Hepatocyte (in vitro differentiated cells): Measurements from ENCODE around the gene SPSB4. TPM values are rescaled to one million over a fixed set of nuclear protein-coding genes. Genes with fewer than 3 reads are reported as not detected.

ENCODE experiments used
- DNase-seq: peaks from one replicate; pipeline ENCODE4 v3.0.0-alpha.2; 2016; ENCODE audit warnings: low spot score
- H2AFZ ChIP-seq: fragments of 200-600 bp; sonication (generic); 2 replicates; pipeline ENCODE4 v1.6.0; 2016; ENCODE audit warnings: antibody characterized with exemption, mild to moderate bottlenecking
- H3K27ac ChIP-seq: fragments of 200-600 bp; sonication (generic); 2 replicates; pipeline ENCODE4 v1.5.1; 2016; ENCODE audit warnings: mild to moderate bottlenecking
- H3K27me3 ChIP-seq: fragments of 200-600 bp; sonication (generic); 2 replicates; pipeline ENCODE4 v1.6.1; 2016
- H3K36me3 ChIP-seq: fragments of 200-600 bp; sonication (generic); replicated peaks from 2 replicates; pipeline ENCODE4 v1.5.1; 2016; ENCODE audit warnings: low read depth; ENCODE audit not compliant: insufficient read depth
- H3K4me1 ChIP-seq: fragments of 200-600 bp; sonication (generic); 2 replicates; pipeline ENCODE4 v1.5.1; 2016; ENCODE audit warnings: mild to moderate bottlenecking, moderate library complexity; ENCODE audit not compliant: insufficient read depth
- H3K4me2 ChIP-seq: fragments of 200-600 bp; sonication (generic); 2 replicates; pipeline ENCODE4 v1.6.0; 2016
- H3K4me3 ChIP-seq: fragments of 200-600 bp; sonication (generic); 2 replicates; pipeline ENCODE4 v1.5.1; 2016; ENCODE audit warnings: mild to moderate bottlenecking
- H3K79me2 ChIP-seq: fragments of 200-600 bp; sonication (generic); 2 replicates; pipeline ENCODE4 v1.6.0; 2017; ENCODE audit warnings: mild to moderate bottlenecking
- H3K9me2 ChIP-seq: fragments of 200-600 bp; sonication (generic); replicated peaks from 2 replicates; pipeline ENCODE4 v1.6.0; 2017; ENCODE audit warnings: mild to moderate bottlenecking; ENCODE audit not compliant: insufficient read depth
- H3K9me3 ChIP-seq: fragments of 200-600 bp; sonication (generic); 2 replicates; pipeline ENCODE4 v1.5.1; 2016; ENCODE audit warnings: low read depth, mild to moderate bottlenecking
- H4K20me1 ChIP-seq: fragments of 200-600 bp; sonication (generic); 2 replicates; pipeline ENCODE4 v1.6.0; 2016; ENCODE audit warnings: mild to moderate bottlenecking; ENCODE audit not compliant: insufficient read depth, poor library complexity, severe bottlenecking
- EZH2 ChIP-seq: fragments of 200-600 bp; sonication (generic); IDR thresholded peaks from 2 replicates; pipeline ENCODE4 v1.6.1; 2016; ENCODE audit warnings: antibody characterized with exemption, mild to moderate bottlenecking, borderline replicate concordance
- EZH2phosphoT487 ChIP-seq: fragments of 200-600 bp; sonication (generic); IDR thresholded peaks from one replicate; pipeline ENCODE4 v1.6.1; 2018; ENCODE audit warnings: antibody characterized with exemption, mild to moderate bottlenecking, low read depth, moderate library complexity; ENCODE audit not compliant: unreplicated experiment, severe bottlenecking
- WGBS: methylation state at CpG from one replicate; pipeline ENCODE4 v1.1.6; 2016; ENCODE audit warnings: low lambda C conversion rate; ENCODE audit errors: missing lambda C conversion rate; 5-methylcytosine and 5-hydroxymethylcytosine counted together
- polyA plus RNA-seq: library from polyadenylated mRNA; unstranded; fragments of >200 nt; fragmentation: Nextera tagmentation; extraction: Ambion mirVana; gene quantifications from 2 replicates; pipeline ENCODE4 v1.2.1, GENCODE V29; 2016
- total RNA-seq: library from RNA; depleted of rRNA; stranded (reverse); fragments of >200 nt; gene quantifications from 2 replicates; pipeline ENCODE4 v1.2.3, GENCODE V29; 2014
- TF ChIP-seq, protein P1 (sequence below): fragments of 200-600 bp; sonication (generic); IDR thresholded peaks from 2 replicates; pipeline ENCODE4 v1.5.1; 2016; ENCODE audit warnings: antibody characterized with exemption, mild to moderate bottlenecking; ENCODE audit not compliant: poor library complexity

Gene SPSB4
- total and polyA plus RNA-seq, 2 experiments from 2014 or later, result 1.0 to 1.3 TPM

DNA sequence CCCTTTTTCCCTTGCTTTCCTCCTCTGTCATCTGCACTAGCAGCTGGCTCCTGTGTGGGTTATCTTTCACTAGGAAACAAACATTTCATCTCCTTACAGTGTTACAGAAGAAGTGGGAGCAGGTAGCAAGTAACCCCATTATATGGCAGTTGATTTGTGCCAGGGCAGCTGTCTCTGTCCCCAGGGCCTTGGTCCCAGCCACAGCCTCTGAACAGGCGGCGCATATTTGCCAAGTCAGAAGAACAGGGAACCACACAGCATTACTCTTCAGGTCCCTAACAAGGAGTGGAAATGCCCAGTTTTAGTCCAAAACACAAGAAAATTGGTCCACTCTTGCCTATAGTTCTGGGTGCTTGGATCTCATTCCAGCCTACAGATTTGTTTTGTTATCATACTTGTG lies 99.8 kb downstream of the SPSB4 start:
- no peak overlapping the region for H3K4me2 ChIP-seq
- no peak overlapping the region for H3K4me3 ChIP-seq
- 87% methylated on average over 2 of the region's 2 CpGs for WGBS
- H3K79me2 ChIP-seq, result no peaks in the 10 kb centered on the region
- no peaks in the 10 kb centered on the region for H3K9me3 ChIP-seq
- no peaks in the 10 kb centered on the region for H3K27me3 ChIP-seq
- TF ChIP-seq EZH2, result no peak
- TF ChIP-seq, protein P1, sequence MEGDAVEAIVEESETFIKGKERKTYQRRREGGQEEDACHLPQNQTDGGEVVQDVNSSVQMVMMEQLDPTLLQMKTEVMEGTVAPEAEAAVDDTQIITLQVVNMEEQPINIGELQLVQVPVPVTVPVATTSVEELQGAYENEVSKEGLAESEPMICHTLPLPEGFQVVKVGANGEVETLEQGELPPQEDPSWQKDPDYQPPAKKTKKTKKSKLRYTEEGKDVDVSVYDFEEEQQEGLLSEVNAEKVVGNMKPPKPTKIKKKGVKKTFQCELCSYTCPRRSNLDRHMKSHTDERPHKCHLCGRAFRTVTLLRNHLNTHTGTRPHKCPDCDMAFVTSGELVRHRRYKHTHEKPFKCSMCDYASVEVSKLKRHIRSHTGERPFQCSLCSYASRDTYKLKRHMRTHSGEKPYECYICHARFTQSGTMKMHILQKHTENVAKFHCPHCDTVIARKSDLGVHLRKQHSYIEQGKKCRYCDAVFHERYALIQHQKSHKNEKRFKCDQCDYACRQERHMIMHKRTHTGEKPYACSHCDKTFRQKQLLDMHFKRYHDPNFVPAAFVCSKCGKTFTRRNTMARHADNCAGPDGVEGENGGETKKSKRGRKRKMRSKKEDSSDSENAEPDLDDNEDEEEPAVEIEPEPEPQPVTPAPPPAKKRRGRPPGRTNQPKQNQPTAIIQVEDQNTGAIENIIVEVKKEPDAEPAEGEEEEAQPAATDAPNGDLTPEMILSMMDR, result no peak
- TF ChIP-seq EZH2phosphoT487, result no peak
- DNase-seq, result no peak
- H2AFZ ChIP-seq, result no peak overlapping the region
- no peaks in the 10 kb centered on the region for H3K9me2 ChIP-seq
- no peaks in the 10 kb centered on the region for H3K36me3 ChIP-seq
- H4K20me1 ChIP-seq, result no peaks in the 10 kb centered on the region
- H3K4me1 ChIP-seq, result no peaks in the 10 kb centered on the region
- H3K27ac ChIP-seq, result no peak overlapping the region

DNA sequence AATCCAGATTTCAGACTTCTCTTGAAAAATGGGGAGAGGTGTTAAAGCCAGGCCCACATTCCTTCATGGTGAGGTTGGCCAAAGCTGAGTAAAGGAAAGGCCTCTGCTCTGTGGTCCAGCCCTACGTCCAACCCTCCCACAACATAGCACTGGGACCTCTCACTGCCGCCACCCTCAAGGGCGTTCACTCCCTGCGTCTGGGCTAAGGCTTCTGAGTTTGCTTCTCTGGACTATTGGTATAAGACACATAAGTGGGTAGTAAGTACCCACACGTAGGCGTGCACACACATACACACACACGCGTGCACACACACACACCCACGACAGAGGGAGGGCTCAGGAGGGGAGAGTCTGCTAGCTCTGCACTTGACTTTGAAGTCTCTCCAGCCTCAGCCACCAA lies 100.3 kb downstream of the SPSB4 start:
- no peak for TF ChIP-seq EZH2
- TF ChIP-seq EZH2phosphoT487, result no peak
- TF ChIP-seq, protein P1, result no peak
- H3K4me1 ChIP-seq, result no peaks in the 10 kb centered on the region
- H2AFZ ChIP-seq, result no peak overlapping the region
- DNase-seq, result no peak
- no peaks in the 10 kb centered on the region for H3K79me2 ChIP-seq
- H3K36me3 ChIP-seq, result no peaks in the 10 kb centered on the region
- no peak overlapping the region for H3K4me2 ChIP-seq
- no peaks in the 10 kb centered on the region for H3K9me3 ChIP-seq
- 93% methylated on average over 9 of the region's 9 CpGs for WGBS
- H3K4me3 ChIP-seq, result no peak overlapping the region
- H4K20me1 ChIP-seq, result no peaks in the 10 kb centered on the region
- H3K27me3 ChIP-seq, result no peaks in the 10 kb centered on the region
- no peaks in the 10 kb centered on the region for H3K9me2 ChIP-seq
- no peak overlapping the region for H3K27ac ChIP-seq

DNA sequence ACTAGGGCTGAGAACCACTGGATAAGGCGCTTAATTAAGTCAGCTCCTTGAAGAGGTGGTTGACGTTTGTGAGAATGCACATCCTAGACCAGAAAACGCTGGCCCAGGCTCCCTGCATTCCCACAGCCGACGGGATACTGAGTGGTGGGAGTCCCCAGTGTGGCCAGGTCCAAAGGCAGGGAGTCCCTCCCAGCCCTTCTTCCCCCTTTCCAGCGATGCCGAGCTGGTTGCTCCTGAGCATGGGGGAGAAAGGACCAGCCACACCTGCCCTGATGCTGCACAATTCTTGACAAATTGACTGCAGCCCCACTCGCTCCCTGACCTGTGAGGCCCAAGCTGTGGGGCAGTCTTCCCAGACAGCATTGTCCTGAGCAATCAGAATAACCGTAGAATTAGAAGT lies 101.0 kb downstream of the SPSB4 start:
- H3K27me3 ChIP-seq, result no peaks in the 10 kb centered on the region
- no peak for DNase-seq
- TF ChIP-seq EZH2 (no peak), EZH2phosphoT487 (no peak)
- TF ChIP-seq, protein P1, result no peak
- no peak overlapping the region for H3K27ac ChIP-seq
- 93% methylated on average over 9 of the region's 9 CpGs for WGBS
- H3K4me3 ChIP-seq, result no peak overlapping the region
- H4K20me1 ChIP-seq, result no peaks in the 10 kb centered on the region
- no peaks in the 10 kb centered on the region for H3K9me3 ChIP-seq
- H3K9me2 ChIP-seq, result no peaks in the 10 kb centered on the region
- H3K4me2 ChIP-seq, result no peak overlapping the region
- no peak overlapping the region for H2AFZ ChIP-seq
- H3K79me2 ChIP-seq, result no peaks in the 10 kb centered on the region
- H3K4me1 ChIP-seq, result no peaks in the 10 kb centered on the region
- H3K36me3 ChIP-seq, result no peaks in the 10 kb centered on the region
